GM12872 (cell line): ENCODE data around the gene RNF207.

Experiments
- CTCF ChIP-seq: IDR thresholded peaks from 3 replicates; pipeline ENCODE4 v1.5.1; 2011; ENCODE audit warnings: low read depth, mild to moderate bottlenecking, low read length, moderate library complexity; ENCODE audit not compliant: insufficient read depth

The RNF207 gene

GRCh38 chr1:6246497-6247467 is 40.9 kb downstream of the RNF207 start:
- peak; percentile 92 for TF ChIP-seq CTCF

DNA sequence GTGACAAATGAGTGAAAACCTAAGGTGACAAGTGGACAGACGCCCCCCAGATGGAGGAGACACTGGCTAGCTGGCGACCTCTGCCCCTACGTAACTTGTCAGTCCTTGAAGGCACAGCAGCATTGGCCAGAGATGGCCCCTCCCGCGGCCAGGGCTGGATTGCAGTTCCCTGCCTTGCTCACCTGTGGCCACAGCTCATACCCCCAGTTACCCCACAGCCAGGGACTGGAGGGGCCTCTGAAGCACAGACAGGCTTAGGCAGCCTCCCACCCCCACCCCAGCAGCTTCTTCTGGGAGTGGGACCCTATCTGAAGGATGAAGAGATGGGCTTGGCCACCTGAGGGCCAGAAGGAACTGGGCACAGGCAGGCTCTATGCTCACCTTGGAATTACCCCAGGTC is 41.7 kb downstream of the RNF207 start:
- no peak for TF ChIP-seq CTCF

- TF ChIP-seq CTCF: no peak
These were observed 42.4 kb downstream of the RNF207 start for GRCh38 chr1:6248161-6248776.

DNA sequence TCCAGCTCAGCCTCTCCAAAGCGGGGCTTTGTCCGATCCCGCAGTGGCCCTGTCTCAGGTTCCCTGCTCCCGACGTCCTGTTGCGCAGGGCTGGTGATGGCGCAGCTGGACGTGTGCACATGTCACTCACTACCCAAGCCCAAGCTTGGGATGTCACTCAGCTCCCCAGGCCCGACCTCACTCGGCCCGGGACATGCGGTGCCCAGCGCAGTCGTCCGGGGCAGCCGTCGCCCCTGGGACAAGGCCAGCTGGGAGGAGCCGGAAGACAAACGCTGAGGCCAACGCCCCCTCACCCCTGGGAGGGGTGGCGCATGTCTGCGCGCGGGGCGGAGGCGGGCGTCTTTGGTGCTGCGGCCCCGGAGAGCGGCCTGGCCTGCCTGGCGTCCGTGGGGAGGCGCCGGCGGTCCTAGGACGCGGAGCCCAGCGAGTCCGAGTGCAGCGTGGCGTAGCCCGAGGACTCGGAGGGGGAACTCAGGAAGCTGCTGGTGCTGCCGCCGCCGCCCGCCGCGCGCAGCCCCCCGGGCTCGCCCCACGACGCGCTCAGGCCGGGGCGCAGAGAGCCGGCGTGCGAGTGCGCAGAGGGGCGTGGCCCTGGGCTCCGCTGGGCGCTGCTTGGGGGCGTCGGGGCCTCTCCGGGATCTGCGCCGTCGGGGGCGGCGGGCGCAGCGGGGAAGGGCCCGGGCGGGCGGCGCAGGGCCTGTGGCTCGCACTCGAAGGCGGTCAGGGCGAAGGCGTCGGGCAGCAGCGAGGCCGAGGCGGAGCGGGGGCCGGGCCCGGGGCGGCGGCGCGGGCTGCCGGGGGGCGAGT is 43.2 kb downstream of the RNF207 start:
- TF ChIP-seq CTCF: no peak

DNA sequence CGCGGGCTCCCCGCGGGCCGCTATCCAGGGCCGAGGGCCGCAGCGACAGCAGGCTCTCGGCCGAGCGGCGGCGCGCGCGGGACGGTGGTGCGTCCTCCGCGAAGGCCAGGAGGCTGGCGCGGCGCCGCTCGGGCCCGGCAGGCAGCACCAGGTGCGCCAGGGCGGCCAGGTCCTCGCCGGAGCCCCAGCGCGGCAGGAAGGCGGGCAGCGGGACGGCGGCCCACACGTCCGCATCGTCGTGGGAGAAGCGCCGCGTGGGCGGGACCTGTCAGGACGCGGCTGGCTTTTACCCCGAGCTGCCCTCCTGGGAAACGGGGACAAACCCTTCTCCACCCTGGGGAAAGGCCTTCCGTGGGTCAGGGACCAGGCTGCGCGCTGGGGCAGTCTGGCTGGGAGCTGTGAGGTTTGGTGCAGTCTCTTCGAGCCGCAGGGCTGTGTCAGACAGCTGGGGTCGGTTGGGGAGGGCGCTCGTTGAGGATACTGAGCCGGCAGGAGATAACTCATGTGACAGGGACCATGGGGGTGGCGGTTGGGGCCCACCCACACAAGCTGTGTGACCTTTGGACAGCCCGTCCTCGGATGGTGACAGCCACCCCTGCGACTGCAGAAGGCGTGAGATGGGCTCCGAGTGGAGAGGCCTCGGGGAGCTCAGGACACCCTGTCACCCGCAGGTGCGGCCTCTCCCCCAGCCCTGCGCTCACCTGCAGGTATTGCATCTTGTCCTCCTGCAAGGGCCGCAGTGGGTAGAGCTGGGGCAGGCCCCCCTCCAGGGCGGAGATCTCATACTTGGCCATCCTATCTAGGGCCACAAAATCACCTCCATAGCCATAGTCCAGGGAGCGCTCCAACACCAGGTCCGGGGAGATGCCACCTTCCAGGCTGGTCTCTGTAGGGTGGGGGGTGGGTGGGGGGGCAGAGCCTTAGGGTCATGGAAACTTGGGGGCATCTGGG is 44.1 kb downstream of the RNF207 start:
- TF ChIP-seq CTCF: no peak

GRCh38 chr1:6251233-6251632 is 45.3 kb downstream of the RNF207 start:
- TF ChIP-seq CTCF: no peak
